ENCODE measurements around the gene DDO.
"Not testable (repeated sequence)": the region's sequence is repeated elsewhere in the genome, so short reads cannot be mapped to it uniquely, and the experiment has no call there.

The DDO gene, protein sequence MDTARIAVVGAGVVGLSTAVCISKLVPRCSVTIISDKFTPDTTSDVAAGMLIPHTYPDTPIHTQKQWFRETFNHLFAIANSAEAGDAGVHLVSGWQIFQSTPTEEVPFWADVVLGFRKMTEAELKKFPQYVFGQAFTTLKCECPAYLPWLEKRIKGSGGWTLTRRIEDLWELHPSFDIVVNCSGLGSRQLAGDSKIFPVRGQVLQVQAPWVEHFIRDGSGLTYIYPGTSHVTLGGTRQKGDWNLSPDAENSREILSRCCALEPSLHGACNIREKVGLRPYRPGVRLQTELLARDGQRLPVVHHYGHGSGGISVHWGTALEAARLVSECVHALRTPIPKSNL

DNA sequence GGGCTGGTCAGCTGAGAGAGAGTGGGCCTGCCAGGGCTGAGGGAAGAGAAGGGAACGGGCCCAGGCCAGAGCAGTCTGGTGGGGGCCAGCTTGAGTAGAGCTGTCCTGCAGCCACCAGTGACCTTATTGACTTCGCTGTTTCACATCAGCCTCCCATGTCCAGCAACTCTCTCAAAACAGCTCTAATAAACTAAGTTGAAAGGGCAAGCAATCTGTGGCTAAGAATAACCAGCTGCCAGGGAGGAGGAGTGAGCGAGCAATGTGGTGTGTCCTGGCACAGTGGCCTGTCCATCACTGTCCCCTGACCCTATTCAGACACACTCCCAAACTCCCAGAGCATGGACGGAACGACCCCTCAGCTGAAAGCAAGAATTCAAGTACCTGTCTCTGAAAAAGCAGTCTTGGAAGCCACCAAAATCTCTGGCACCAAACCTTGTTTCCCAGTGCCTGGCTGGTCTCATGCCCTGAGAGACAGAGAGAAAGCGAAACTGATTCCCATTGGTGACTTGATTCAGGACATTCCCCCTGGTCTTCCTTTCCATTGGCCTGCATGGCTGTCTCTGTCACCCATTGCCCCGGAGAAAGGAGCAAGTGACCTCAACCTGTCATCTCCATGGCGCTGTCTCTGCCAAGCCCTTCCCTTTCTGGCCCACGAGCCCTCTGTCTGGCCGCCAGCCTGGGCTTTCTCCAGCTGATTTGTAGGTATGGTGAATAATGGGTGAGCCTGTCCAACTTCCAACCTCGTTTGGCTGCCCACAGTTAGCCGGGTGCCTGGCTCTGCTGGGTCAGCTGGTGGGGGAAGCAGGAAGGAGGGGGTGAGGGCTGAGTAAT, at the start of gene DDO:
TSS of gene DDO (minus strand) at position 490 of the 831 bp plus-strand sequence. CDS start 2,113 bp downstream, outside the sequence.
- DNase-seq (ENCODE audit: low read depth in 2 of 2, low spot score in 1 of 2) = no peak

DNA sequence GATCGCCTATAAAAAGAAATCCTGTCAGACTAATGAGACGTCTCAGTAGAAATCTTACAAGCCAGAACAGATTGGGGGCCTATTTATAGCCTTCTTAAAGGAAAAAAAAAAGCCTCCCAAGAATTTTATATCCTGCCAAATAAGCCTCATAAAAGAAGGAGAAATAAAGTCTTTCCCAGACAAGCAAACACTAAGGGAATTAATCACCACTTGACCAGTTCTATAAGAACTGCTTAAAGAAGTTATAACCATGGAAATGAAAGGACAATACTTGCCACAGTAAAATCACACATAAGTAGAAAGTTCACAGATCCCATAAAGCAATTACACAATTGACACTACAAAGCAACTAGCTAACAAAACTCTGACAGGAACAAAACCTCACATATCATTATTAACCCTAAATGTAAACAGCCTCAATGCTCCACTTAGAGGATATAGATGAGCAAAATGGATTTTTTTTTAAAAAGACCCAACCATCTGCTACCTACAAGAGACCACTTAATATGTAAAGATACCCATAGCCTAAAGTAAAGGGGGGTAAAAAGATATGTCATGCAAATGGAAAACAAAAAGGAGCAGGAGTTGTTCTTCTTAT, 47.6 kb upstream of the DDO start:
- no peak for DNase-seq (ENCODE audit: low read depth in 2 of 2, low spot score in 1 of 2)

DNA sequence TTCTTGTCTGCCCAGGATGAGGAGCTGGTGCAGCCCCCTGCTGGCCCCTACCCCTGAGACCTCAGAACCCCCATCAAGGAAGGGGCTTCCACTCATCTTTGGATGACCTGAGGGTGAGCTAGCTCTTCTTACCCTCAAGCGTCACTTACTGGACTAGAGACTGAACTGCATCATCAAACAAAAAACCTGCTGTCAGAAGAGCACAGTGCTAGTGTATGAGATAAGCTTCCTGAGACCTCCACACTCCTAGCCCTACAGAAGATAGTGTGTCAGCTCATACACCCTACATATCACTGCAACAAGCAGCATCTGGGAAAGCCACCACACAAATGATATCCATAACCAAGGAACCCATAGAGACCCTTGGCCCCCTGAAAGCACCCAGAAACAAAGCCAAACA, 46.0 kb upstream of the DDO start:
- no peak for DNase-seq (ENCODE audit: low read depth in 2 of 2, low spot score in 1 of 2)

DNA sequence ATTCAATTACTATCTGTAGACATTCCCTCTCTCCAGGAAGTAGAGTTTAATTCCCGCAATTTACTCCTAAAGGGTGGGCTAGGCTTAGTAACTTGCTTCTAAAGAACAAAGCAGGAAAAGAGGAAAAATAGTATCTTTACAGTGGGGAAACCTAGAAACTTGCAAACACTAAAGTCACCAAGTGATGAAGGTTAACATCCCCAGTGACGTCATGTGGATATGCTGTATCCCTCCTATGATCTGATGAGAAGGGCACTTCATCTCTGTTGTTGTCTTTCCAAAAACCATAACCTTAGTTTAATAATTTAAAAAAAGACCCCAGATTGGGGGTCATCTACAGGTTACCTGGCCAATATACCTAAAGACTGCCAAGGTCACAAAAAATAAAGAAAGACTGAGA, 43.8 kb upstream of the DDO start:
- no peak for DNase-seq (ENCODE audit: low read depth in 2 of 2, low spot score in 1 of 2)

DNA sequence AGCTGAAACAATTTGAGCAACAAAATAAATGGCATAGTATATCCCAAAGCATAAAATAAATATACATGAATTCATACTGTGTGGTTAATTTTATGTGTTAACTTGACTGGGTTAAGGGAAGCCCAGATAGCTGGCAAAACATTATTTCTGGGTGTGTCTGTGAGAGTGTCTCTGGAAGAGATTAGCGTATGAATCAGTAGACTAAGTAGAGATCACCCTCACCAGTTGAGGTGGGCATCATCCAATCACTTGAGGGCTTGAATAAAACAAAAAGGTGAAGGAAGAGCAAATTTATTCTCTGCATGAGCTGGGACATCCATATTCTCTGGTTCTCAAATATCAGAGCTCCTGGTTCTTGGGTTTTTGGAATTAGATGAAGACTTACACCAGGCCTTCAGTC, 43.1 kb upstream of the DDO start:
- DNase-seq (ENCODE audit: low read depth in 2 of 2, low spot score in 1 of 2) = no peak

DNA sequence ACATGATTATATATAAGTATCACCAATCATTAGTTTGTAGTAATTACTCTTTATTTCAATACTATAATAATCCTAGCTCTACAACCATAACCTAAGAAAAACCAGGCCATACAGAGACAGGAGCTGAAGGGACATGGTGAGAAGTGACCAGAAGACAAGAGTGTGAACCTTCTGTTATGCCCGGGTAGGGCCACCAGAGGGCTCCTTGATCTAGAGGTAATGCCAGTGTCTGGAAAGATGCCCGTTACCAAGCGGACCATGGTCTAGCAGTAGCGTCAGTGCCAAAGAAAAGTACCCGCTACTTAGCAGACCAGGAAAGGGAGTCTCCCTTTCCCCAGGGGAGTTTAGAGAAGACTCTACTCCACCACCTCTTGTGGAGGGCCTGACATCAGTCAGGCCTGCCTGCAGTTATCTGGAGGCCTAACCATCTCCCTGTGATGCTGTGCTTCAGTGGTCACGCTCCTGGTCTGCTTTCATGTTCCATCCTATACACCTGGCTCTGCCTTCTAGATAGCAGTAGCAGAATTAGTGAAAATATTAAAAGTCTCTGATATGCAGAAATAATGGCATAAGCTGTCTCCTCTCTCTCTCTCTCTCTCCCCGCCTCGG, 42.3 kb upstream of the DDO start:
- DNase-seq (ENCODE audit: low read depth in 2 of 2, low spot score in 1 of 2) = not testable (repeated sequence)

DNA sequence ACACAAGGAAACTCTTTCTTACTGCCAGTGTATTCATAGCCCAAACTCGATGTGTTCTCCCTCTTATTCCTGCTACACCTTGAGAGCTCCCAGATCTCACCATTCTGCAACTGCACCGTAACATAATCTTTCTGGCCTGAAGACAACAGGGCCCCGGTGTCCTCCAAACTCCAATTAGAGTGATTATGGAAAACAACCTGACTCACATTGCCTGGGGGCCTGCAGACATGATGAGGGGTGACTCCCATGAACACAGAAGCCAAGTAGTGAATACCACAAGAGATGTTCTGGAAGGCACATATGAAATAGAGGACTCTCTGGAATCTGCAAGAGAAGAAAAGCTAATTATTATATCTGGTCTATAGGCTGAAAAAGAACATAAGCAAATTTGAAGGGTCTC, 41.3 kb upstream of the DDO start:
- no peak for DNase-seq (ENCODE audit: low read depth in 2 of 2, low spot score in 1 of 2)

DNA sequence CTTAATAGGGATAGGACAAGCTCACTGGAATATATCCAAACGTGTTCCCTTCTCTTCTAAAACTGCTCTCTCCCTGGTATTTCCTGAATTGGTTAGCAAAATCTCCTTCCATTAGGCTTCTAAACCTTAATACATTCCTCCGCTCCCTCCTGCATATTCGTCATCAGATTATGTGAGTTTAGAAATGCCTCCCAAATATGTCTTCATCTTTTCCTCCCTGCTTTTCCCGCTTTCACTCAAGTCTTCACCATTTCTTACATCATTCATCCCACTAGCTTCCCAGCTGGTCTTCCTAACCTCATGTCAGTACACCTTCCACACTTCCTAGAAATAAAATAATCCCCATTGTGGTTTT, 34.1 kb upstream of the DDO start:
- no peak for DNase-seq (ENCODE audit: low read depth in 2 of 2, low spot score in 1 of 2)

DNA sequence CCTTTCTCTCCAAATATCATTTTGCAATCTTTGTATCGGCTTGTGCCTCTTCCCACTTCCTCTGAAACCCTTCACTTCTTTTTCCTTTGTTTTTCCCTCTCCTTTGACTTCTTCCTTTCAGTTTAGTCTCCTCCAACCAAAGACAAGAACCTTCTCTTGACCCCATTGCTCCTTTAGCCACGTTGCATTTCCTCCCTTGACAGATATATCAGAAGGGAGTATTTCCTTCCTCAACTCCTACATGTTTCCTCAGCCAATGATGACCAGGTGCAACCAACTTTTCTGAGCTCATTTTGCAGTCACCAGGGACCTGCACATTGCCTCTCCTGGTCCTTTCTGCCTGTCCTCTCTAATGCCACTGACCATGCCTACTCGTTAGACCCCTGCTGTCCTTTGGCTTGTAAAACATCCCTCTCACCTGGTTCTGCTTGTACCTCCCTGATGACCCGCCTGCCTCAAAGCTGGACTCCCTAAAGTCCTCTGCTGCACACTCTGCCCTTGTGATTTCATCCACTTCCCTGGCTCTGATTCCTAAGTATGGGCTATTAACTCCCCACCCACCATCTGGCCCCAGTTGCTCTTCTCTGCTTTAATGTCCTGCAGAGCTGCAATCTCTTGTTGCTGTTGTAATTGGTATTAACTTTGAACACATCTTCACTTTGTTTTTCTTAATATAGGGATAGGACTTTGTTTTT, 33.6 kb upstream of the DDO start:
- no peak for DNase-seq (ENCODE audit: low read depth in 2 of 2, low spot score in 1 of 2)

DNA sequence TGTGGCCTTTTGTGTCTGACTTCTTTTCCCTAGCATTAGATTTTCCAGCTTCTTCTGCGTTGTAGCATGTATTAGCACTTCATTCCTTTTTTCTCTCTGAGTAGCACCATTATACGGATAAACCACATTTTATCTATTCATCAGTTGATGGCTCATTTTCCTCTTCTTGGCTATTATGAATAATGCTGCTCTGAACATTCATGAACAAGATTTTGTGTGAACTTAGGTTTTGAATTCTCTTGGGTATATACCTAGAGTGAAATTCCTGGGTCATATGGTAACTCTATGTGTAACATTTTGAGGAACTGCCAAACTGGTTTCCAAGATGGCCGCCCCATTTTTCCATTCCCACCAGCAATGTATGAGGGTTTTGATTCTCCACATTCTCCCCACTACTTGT, 32.4 kb upstream of the DDO start:
- DNase-seq (ENCODE audit: low read depth in 2 of 2, low spot score in 1 of 2) = no peak

DNA sequence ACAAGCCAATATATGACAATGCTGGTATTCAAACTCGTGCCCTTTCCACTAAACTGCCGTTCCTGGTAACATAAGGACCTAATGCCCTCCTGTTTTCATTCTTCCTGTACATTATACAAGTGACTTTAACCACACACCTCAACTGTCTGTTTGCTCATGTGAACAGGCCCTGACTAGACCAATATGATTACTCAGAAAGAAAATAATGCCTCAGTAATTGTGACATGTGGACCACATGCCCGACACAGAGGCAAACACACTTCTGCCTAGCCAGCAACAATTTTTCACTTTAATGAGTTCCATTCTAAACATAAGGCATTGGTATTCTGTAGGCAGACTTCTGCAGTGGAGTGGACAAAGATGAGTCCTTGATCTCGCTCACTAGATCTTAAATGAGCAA, 31.0 kb upstream of the DDO start:
- no peak for DNase-seq (ENCODE audit: low read depth in 2 of 2, low spot score in 1 of 2)

DNA sequence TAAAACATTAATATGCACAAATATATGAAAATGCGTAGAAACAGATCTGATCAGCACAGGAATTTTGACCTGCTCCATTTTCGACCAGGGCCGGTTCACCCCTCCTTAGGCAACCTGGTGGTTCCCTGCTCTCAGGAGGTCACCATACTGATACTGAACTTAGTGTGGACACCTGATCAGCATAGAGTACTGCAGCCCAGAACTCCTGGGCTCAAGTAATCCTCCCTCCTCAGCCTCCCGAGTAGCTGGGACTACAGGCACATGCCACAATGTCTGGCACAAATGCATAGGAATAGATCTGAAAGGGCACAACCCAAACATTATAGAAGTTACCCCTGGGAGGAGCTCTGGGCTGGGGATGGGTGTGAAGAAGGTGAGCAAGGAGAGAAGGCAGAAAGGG, 24.7 kb upstream of the DDO start:
- no peak for DNase-seq (ENCODE audit: low read depth in 2 of 2, low spot score in 1 of 2)

DNA sequence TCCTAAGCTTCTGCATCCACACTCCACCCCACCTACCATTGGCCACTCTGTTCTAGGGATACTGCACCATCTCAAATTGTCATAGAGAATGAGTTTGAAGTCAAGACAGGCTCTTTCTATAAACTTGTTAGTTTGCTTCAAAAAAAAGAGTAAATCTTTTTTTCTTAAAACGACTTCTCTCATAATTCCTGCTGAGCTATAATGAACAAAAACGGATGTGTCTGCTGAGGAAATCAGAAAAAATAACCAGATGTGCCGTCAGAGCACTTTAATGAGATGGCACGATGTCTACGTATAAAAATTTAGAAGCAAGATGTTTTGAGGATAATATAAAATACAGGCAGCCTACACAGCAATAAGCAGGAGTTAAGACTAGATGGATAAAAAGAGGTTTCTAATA, 24.0 kb upstream of the DDO start:
- DNase-seq (ENCODE audit: low read depth in 2 of 2, low spot score in 1 of 2) = no peak

DNA sequence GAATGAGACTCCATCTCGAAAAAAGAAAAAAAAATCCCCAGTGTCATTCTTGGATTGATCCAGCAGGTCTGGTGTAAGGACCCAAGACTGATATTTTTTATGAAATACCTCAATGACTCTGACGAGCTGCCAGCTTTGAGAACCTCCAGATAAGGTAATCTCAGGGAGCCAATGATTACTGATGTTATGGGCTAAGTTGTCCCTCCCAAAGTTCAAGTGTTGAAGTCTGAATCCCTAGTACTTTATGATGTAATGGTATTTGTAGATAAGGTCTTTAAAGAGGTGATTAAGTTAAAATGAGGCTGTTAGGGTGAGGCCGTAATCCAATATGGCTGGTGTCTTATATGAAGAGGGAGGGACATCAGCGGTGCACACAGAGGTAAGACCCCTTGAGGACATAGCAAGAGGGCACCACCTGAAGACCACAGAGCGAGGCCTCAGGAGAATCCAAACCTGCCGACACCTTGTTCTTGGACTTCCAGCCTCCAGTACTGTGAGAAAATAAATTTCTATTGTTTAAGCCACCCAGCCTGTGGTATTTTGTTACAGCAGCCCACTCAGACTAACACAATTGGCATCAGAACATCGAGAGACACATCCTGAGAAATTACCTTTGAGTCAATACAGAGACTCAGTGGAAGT, 19.7 kb upstream of the DDO start:
- DNase-seq (ENCODE audit: low read depth in 2 of 2, low spot score in 1 of 2) = no peak

DNA sequence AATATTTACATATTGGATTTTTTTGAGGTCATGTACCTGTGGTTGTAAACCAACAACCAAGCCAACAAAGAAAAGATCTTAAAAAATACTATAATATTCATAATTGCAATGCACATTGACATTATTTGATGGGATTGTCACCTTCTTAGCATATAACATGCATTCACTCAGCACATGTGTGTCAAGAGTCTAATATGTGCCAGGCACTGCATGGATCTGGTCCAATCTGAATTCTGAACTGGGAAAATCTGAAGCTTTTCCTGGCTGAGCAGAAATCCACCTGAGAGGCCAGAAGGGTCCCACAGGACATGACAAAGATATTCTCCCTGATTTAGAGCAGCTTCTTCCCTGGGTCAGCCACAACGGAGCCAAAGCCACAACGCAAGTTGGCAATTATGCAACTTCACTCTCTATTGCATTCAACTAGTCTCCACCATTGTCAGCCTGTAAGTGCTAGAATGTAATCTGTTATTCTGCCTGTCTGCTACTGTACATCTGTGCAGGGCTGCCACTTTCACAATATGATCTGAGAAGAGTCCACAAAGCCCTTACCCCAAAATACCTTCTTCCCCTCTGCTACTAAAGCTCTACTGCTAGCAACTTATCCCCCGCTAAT, 17.0 kb upstream of the DDO start:
- no peak for DNase-seq (ENCODE audit: low read depth in 2 of 2, low spot score in 1 of 2)

DNA sequence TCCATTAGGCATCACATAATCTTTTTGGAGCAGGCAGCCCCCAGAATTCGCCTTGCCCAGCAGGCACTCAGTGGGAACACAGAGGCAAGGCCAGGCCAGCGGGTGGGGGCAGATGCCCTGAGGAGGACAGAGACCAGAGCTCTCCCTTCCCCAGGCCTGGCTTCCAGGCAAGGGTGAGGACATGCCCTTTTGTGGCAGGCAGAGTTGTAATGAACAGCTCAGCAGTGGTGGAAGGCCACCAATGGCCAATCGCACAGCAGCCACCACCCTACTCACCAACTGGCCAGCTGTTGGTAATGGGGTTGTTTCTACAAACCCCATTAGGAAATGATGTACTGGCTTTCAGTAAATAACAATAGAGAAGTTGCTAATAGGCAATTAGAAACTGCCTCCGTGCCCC, 15.4 kb upstream of the DDO start:
- no peak for DNase-seq (ENCODE audit: low read depth in 2 of 2, low spot score in 1 of 2)

DNA sequence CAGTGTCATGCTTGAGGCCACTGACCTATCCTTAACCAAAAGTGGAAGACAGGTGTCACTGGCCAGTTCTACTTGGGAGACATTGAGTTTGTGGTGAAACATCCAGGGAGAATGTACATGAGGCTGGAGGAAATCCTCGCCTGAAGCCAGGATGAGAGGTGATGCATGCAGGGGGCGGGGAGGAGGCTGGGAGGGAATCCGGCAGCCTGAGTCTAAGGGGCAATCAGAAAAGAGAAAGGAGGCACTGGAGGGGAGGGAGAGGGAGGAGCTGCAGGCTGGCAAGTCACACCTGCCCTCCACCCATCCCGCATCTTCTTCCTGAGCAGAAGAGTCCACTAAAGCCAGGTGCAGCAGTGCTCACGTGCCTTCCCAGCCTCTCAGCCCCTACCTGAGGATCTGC, 14.9 kb upstream of the DDO start:
- no peak for DNase-seq (ENCODE audit: low read depth in 2 of 2, low spot score in 1 of 2)

DNA sequence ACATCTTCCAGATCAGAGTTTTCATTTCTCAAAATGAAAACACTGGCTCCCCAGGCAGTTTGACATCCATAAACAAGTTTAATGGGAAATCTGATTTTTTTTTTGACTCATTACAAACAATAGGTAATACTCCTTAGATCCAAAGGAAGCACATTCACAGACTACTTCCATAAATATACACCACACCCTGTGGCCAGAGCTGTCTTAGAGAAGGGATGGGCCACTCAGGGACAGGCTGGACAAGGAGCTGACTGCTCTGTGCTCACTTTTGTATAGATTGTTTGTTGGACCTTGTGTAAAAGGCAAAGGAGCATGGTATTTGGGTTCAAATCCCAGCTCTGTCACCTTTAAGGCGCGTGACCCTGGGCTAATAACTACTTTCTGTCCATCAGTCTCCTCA, 12.8 kb upstream of the DDO start:
- no peak for DNase-seq (ENCODE audit: low read depth in 2 of 2, low spot score in 1 of 2)

DNA sequence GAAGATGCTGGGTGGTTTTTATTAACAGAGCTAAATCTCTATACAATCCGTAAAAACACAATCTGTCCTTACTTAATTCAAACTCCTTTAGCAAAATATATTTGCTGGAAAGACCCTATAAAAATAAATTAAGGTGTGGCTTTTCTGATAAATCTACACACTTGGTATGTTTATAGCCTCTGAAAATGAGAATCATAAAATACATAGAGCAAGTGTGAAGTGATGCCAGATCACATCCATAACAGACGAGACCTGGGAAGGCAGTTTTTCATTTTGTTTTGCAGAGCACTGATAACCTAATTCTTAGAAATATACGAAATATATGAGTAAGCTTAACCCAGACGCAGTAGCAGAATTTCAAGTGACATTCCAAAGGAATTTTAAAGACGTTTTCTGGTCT, 10.4 kb upstream of the DDO start:
- no peak for DNase-seq (ENCODE audit: low read depth in 2 of 2, low spot score in 1 of 2)

DNA sequence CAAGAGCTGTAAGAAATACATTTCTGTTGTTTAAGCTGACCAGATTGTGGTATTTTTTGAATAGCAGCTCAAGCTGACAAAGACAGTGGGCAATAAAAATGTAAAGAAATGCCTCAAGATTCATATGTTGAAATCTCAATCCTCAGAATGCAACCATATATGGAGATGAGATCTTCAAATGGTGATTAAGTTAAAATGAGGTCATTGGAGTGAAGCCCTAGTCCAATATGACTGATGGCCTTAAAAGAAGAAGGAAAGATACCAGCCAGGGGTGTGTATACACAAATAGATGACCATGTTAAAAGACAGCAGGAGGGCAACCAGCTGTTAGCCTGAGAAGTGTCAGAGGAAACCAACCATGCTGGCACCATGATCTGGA, 7.1 kb upstream of the DDO start:
- no peak for DNase-seq (ENCODE audit: low read depth in 2 of 2, low spot score in 1 of 2)
